ENCODE measurements around the gene LNPEP.

DNA sequence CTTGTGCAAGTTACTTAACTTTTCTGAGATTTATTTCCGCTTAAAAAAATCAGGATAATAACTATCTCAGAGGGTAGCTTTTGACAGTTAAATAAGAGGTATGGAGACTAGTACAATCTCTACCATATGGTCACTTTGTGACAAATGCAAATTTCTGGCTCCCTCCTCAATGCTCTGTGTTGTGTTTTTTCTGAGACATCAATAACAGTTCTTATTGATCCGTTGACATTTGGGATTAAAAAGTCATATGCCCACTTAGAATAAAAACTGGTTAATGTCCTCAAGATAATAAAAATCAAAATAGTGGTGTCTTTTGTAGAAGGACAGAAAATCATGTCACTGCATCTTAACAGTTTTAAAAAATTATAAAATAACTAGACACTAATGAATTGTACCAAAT, 24.7 kb upstream of the LNPEP start:
- TF ChIP-seq ARNTL (CRISPR knock-in tag; IDR thresholded peaks at IDR 0.05; ENCODE audit: borderline replicate concordance, low read depth) (no peak), RARB (CRISPR knock-in tag; IDR thresholded peaks at IDR 0.05) (no peak), ZNF70 (CRISPR knock-in tag; IDR thresholded peaks at IDR 0.05) (no peak), ZNF8 (CRISPR knock-in tag; IDR thresholded peaks at IDR 0.05) (no peak)
